HL-60 (cell line): ENCODE measurements around the gene MOV10L1.

ENCODE experiments used
- TF ChIP-seq, protein P1 (sequence below): IDR thresholded peaks from 2 replicates; pipeline ENCODE4 v1.6.1; 2012; ENCODE audit warnings: low read depth; ENCODE audit not compliant: insufficient replicate concordance
- TF ChIP-seq, protein P2 (sequence below): IDR thresholded peaks from one replicate; pipeline ENCODE4 v1.5.1; 2011; ENCODE audit warnings: low read length, control low read depth, inconsistent platforms; ENCODE audit not compliant: insufficient read depth

DNA sequence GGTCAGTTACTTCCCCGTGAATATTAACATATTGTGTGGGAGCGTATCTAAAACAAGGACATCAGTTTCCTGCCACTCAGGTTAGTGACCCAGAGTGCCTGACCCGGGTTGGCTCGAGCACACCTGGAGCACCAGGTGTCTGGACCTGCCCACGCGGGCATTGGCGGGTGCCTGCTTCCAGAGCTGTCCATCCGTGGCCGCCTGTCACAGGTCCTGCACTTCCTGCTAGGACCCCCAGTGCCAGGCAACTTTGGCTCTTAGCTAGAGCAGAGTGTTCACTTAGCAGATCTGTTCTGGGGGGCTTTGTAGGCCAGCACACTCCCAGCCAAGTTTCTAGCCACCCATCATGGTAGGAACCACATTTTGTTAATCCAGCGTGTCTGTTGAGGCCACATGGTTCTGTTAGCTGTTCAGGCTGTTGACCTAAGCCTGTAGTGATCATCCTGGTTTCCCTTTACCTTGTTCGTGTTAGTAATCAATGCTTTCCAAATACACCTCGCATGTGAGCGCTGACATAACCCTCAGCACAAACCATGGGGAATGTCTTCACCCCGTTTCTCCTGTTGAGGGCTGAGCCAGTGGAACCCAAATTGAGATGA lies 29.5 kb downstream of the MOV10L1 start:
- TF ChIP-seq, protein P1, sequence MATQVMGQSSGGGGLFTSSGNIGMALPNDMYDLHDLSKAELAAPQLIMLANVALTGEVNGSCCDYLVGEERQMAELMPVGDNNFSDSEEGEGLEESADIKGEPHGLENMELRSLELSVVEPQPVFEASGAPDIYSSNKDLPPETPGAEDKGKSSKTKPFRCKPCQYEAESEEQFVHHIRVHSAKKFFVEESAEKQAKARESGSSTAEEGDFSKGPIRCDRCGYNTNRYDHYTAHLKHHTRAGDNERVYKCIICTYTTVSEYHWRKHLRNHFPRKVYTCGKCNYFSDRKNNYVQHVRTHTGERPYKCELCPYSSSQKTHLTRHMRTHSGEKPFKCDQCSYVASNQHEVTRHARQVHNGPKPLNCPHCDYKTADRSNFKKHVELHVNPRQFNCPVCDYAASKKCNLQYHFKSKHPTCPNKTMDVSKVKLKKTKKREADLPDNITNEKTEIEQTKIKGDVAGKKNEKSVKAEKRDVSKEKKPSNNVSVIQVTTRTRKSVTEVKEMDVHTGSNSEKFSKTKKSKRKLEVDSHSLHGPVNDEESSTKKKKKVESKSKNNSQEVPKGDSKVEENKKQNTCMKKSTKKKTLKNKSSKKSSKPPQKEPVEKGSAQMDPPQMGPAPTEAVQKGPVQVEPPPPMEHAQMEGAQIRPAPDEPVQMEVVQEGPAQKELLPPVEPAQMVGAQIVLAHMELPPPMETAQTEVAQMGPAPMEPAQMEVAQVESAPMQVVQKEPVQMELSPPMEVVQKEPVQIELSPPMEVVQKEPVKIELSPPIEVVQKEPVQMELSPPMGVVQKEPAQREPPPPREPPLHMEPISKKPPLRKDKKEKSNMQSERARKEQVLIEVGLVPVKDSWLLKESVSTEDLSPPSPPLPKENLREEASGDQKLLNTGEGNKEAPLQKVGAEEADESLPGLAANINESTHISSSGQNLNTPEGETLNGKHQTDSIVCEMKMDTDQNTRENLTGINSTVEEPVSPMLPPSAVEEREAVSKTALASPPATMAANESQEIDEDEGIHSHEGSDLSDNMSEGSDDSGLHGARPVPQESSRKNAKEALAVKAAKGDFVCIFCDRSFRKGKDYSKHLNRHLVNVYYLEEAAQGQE, result no peak
- TF ChIP-seq, protein P2, sequence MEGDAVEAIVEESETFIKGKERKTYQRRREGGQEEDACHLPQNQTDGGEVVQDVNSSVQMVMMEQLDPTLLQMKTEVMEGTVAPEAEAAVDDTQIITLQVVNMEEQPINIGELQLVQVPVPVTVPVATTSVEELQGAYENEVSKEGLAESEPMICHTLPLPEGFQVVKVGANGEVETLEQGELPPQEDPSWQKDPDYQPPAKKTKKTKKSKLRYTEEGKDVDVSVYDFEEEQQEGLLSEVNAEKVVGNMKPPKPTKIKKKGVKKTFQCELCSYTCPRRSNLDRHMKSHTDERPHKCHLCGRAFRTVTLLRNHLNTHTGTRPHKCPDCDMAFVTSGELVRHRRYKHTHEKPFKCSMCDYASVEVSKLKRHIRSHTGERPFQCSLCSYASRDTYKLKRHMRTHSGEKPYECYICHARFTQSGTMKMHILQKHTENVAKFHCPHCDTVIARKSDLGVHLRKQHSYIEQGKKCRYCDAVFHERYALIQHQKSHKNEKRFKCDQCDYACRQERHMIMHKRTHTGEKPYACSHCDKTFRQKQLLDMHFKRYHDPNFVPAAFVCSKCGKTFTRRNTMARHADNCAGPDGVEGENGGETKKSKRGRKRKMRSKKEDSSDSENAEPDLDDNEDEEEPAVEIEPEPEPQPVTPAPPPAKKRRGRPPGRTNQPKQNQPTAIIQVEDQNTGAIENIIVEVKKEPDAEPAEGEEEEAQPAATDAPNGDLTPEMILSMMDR, result no peak
